MM.1S (cell line): ENCODE data around the gene YPEL2.

ENCODE experiments used
- CTCF ChIP-seq: fragments of 300-600 bp; sonication (generic); IDR thresholded peaks from 2 replicates; pipeline ENCODE4 v1.5.1; 2016; ENCODE audit warnings: antibody characterized with exemption, low read length, mixed read lengths
- EZH2phosphoT487 ChIP-seq: fragments of 300-600 bp; sonication (generic); IDR thresholded peaks from 2 replicates; pipeline ENCODE4 v1.6.1; 2018; ENCODE audit warnings: antibody characterized with exemption, low read length

GRCh38 chr17:59375857-59376256 is 44.4 kb downstream of the YPEL2 start:
- TF ChIP-seq CTCF (no peak), EZH2phosphoT487 (no peak)
